ENCODE results near the gene P2RX7. TPM values are rescaled to one million over a fixed set of nuclear protein-coding genes. Genes with fewer than 3 reads are reported as not detected.
"Not testable (repeated sequence)": the region's sequence is repeated elsewhere in the genome, so short reads cannot be mapped to it uniquely, and the experiment has no call there.

Gene P2RX7
- total and polyA plus RNA-seq, 7 donors: 0.60 to 8.0 (median 3.9) TPM

DNA sequence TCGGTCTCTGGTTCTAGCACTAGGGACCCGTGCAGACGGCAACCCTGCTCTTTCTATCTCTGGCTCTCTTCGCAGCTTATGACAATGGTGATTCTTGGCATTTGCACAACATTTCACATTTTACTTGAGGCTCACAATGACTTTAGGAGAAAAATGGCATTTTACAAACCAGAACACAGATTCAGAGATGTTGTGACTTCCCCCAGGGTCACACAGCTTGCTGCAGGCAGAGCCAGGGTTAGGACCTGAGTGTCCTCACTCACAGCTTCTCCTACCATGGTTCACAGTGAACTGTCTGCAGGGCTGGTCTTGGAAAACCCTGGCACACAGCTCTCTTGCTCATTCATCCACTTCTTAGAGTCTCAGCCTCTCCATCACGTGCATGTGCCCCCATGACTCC is 23.7 kb downstream of the P2RX7 start:
- no peaks in the 10 kb centered on the region for H3K4me1 ChIP-seq
- intact Hi-C loops (cut with DNase I): no loop called here
- H3K4me3 ChIP-seq: no peak overlapping the region
- no peaks in the 10 kb centered on the region for H3K9me3 ChIP-seq
- H3K27me3 ChIP-seq: no peaks in the 10 kb centered on the region
- TF ChIP-seq POLR2AphosphoS5 (IDR thresholded peaks at IDR 0.05) (no peak), EP300 (IDR thresholded peaks at IDR 0.05) (no peak), CTCF (IDR thresholded peaks at IDR 0.05) (no peak), POLR2A (IDR thresholded peaks at IDR 0.05) (no peak)
- WGBS, 2 donors: 82 to 86% methylated on average over 5 of the region's 5 CpGs
- peaks cover 0 to 45% (median 0%) of the 10 kb centered on the region in 4 donors for H3K36me3 ChIP-seq
- DNase-seq: no peak
- H3K27ac ChIP-seq: no peak overlapping the region

GRCh38 chr12:121158085-121158484 is 25.4 kb downstream of the P2RX7 start:
- no peak for DNase-seq
- H3K27ac ChIP-seq: no peak overlapping the region
- H3K36me3 ChIP-seq: peaks cover 0 to 59% (median 0%) of the 10 kb centered on the region in 4 donors
- no peaks in the 10 kb centered on the region for H3K4me1 ChIP-seq
- H3K9me3 ChIP-seq: no peaks in the 10 kb centered on the region
- WGBS, 2 donors: 96 to 97% methylated on average over 3 of the region's 3 CpGs
- TF ChIP-seq POLR2AphosphoS5 (IDR thresholded peaks at IDR 0.05) (no peak), EP300 (IDR thresholded peaks at IDR 0.05) (no peak), POLR2A (IDR thresholded peaks at IDR 0.05) (no peak), CTCF (IDR thresholded peaks at IDR 0.05) (no peak)
- no peak overlapping the region for H3K4me3 ChIP-seq
- intact Hi-C loops (cut with DNase I): no loop called here
- H3K27me3 ChIP-seq: no peaks in the 10 kb centered on the region

DNA sequence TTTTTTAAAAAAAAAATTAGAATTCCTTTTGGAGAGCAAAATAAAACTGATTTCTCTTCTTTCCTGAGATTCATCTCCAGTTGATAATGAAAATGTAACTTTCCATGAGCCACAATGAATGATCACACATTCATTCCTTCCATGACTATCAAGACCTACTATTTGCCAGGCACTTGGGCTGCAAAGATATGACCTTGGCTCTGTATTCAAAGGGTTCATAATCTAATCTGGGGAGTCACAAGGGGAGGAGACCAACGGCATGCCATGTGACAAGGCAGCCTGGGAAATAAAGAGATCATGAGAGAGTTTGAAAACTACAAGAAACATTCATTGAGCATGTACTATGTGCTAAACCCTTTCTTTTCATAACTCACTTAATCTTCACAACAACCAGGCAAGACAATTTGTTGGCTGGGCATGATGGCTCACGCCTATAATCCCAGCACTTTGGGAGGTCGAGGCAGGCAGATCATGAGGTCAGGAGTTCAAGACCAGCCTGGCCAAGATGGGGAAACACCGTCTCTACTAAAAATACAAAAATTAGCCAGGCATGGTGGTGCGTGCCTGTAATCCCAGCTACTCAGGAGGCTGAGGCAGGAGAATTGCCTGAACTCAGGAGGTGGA is 26.2 kb downstream of the P2RX7 start:
- H3K9me3 ChIP-seq; DNase-seq; H3K4me1 ChIP-seq; H3K27ac ChIP-seq; H3K4me3 ChIP-seq; intact Hi-C loops (cut with DNase I); H3K27me3 ChIP-seq: not testable (repeated sequence)
- WGBS, 2 donors: 85 to 91% methylated on average over 5 of the region's 5 CpGs
- H3K36me3 ChIP-seq: peaks cover 0 to 62% (median 0%) of the 10 kb centered on the region in 4 donors

- no peak for DNase-seq
- Histone ChIP-seq H3K9me3 (no peaks in the 10 kb centered on the region), H3K27me3 (no peaks in the 10 kb centered on the region), H3K4me1 (no peaks in the 10 kb centered on the region), H3K27ac (no peak overlapping the region), H3K36me3 (peaks cover 0 to 67% (median 0%) of the 10 kb centered on the region in 4 donors), H3K4me3 (no peak overlapping the region)
- intact Hi-C loops (cut with DNase I): no loop called here
- WGBS, 2 donors: 65 to 78% methylated on average over 7 of the region's 7 CpGs
- TF ChIP-seq EP300 (IDR thresholded peaks at IDR 0.05) (no peak), CTCF (IDR thresholded peaks at IDR 0.05) (no peak), POLR2AphosphoS5 (IDR thresholded peaks at IDR 0.05) (no peak), POLR2A (IDR thresholded peaks at IDR 0.05) (no peak)
Measured at GRCh38 chr12:121159467-121160307, 27.0 kb downstream of the P2RX7 start.

DNA sequence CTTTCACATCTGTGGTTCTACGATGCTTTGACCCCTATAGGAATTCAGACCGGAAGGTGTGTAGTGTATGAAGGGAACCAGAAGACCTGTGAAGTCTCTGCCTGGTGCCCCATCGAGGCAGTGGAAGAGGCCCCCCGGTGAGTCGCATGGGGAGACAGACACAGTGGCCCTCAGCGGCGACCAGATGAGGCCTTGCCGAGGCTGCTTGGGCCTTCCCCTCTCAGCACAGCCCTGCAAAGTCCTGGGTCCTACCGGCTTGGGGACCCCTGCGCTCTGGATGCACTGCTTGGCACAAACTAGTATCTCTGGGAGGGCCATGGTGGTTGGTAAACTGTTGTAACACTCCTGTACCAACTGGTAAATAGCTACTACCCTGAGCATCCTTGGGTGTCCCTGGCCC is 29.7 kb downstream of the P2RX7 start:
- H3K27me3 ChIP-seq: no peaks in the 10 kb centered on the region
- no peaks in the 10 kb centered on the region for H3K4me1 ChIP-seq
- DNase-seq: no peak
- intact Hi-C loops (cut with DNase I): no loop called here
- WGBS, 2 donors: 93 to 96% methylated on average over 10 of the region's 10 CpGs
- H3K4me3 ChIP-seq: no peak overlapping the region
- no peak for TF ChIP-seq CTCF (IDR thresholded peaks at IDR 0.05)
- no peak for TF ChIP-seq POLR2A (IDR thresholded peaks at IDR 0.05)
- TF ChIP-seq EP300 (IDR thresholded peaks at IDR 0.05): no peak
- TF ChIP-seq POLR2AphosphoS5 (IDR thresholded peaks at IDR 0.05): no peak
- H3K36me3 ChIP-seq: peaks cover 0 to 71% (median 2%) of the 10 kb centered on the region in 4 donors
- no peak overlapping the region for H3K27ac ChIP-seq
- H3K9me3 ChIP-seq: no peaks in the 10 kb centered on the region
